HepG2 (cell line): Measurements from ENCODE around the gene SRSF2. TPM values are rescaled to one million over a fixed set of nuclear protein-coding genes. Genes with fewer than 3 reads are reported as not detected.

ENCODE experiments used
- ARID2 ChIP-seq: sonication (generic); formaldehyde crosslinking; IDR thresholded peaks from 2 replicates; pipeline ENCODE4 v1.8.1; 2022; ENCODE audit warnings: mild to moderate bottlenecking, missing genetic modification reagents, borderline replicate concordance
- CBX5 ChIP-seq: sonication (generic); formaldehyde crosslinking; IDR thresholded peaks from 2 replicates; pipeline ENCODE4 v1.4.0; 2020; ENCODE audit warnings: missing genetic modification reagents, borderline replicate concordance
- CENPBD1 ChIP-seq: sonication (generic); formaldehyde crosslinking; IDR thresholded peaks from 2 replicates; pipeline ENCODE4 v1.8.0; 2022; ENCODE audit warnings: missing genetic modification reagents, low read depth, mild to moderate bottlenecking, borderline replicate concordance
- CTCF ChIP-seq: sonication (generic); formaldehyde crosslinking; IDR thresholded peaks from 2 replicates; pipeline ENCODE4 v1.5.0; 2020; ENCODE audit warnings: mild to moderate bottlenecking, missing genetic modification reagents, moderate library complexity
- MED1 ChIP-seq: sonication (generic); formaldehyde crosslinking; IDR thresholded peaks from 2 replicates; pipeline ENCODE4 v1.4.0; 2020; ENCODE audit warnings: missing genetic modification reagents
- MXD4 ChIP-seq: IDR thresholded peaks from 2 replicates; pipeline ENCODE4 v1.6.1; 2016; ENCODE audit warnings: mild to moderate bottlenecking, missing biosample characterization, missing genetic modification reagents
- NFE2L1 ChIP-seq: sonication (generic); formaldehyde crosslinking; IDR thresholded peaks from 2 replicates; pipeline ENCODE4 v1.4.0; 2020; ENCODE audit warnings: missing genetic modification reagents, mild to moderate bottlenecking, borderline replicate concordance
- PAXIP1 ChIP-seq: sonication (generic); formaldehyde crosslinking; conservative IDR thresholded peaks from 2 replicates; pipeline ENCODE4 v1.4.0; 2020; ENCODE audit warnings: mild to moderate bottlenecking, missing genetic modification reagents, moderate library complexity
- PRPF4 ChIP-seq: fragments of 200-400 bp; formaldehyde crosslinking; IDR thresholded peaks from 2 replicates; pipeline ENCODE4 v1.6.1; 2016; ENCODE audit warnings: low read length, low read depth; ENCODE audit not compliant: poor library complexity, severe bottlenecking
- RFXANK ChIP-seq: IDR thresholded peaks from 2 replicates; pipeline ENCODE4 v1.6.1; 2016
- SNAI1 ChIP-seq: sonication (generic); formaldehyde crosslinking; IDR thresholded peaks from 2 replicates; pipeline ENCODE4 v1.5.0; 2020; ENCODE audit warnings: mild to moderate bottlenecking, missing genetic modification reagents, borderline replicate concordance
- TEAD3 ChIP-seq: optimal IDR thresholded peaks from 2 replicates; pipeline ENCODE3; 2016; ENCODE audit warnings: borderline replicate concordance
- ZBTB4 ChIP-seq: sonication (generic); formaldehyde crosslinking; IDR thresholded peaks from 2 replicates; pipeline ENCODE4 v1.4.0; 2020; ENCODE audit warnings: missing genetic modification reagents, mild to moderate bottlenecking, borderline replicate concordance
- ZNF362 ChIP-seq: sonication (generic); formaldehyde crosslinking; IDR thresholded peaks from 2 replicates; pipeline ENCODE4 v1.4.0; 2020; ENCODE audit warnings: missing genetic modification reagents, mild to moderate bottlenecking, borderline replicate concordance
- ZNF414 ChIP-seq: sonication (generic); formaldehyde crosslinking; IDR thresholded peaks from 2 replicates; pipeline ENCODE4 v1.5.0; 2020; ENCODE audit warnings: missing genetic modification reagents
- ZNF441 ChIP-seq: sonication (generic); formaldehyde crosslinking; IDR thresholded peaks from 2 replicates; pipeline ENCODE4 v1.7.0; 2021; ENCODE audit warnings: missing genetic modification reagents, borderline replicate concordance
- ZNF776 ChIP-seq: sonication (generic); formaldehyde crosslinking; IDR thresholded peaks from 2 replicates; pipeline ENCODE4 v1.4.0; 2020; ENCODE audit warnings: mild to moderate bottlenecking, missing genetic modification reagents
- polyA plus RNA-seq, 8 experiments: library from polyadenylated mRNA; depleted of rRNA in 3 of 8; stranded (reverse) in 7 of 8; unstranded in 1 of 8; fragments of >200 nt; fragmentation: Illumina TruSeq in 4 of 8; extraction: Trizol in 4 of 8; gene quantifications; 2 replicates each; pipeline versions ENCODE4 v1.2.1 to v1.2.3, GENCODE V29; 2011 to 2016; ENCODE audit warnings: low read depth in 4 of 8, missing spikeins in 1 of 8, mixed read lengths in 1 of 8; ENCODE audit not compliant: insufficient read depth in 1 of 8
- total RNA-seq, 5 experiments: library from RNA; depleted of rRNA; stranded (reverse); fragments of >200 nt; fragmentation: Illumina TruSeq; extraction: Trizol; gene quantifications; 2 replicates each; pipeline ENCODE4 v1.2.3, GENCODE V29; 2016; ENCODE audit warnings: low read depth in 1 of 5

SRSF2 gene
- total and polyA plus RNA-seq, 2 of the 13 experiments (the other 11 are each of a cell fraction or from before 2014, with no cell fraction given): 306 to 319 TPM

- TF ChIP-seq PAXIP1 (CRISPR knock-in tag) (peak; percentile 55), ZNF441 (CRISPR knock-in tag) (no peak), PRPF4 (peak; percentile 66), CBX5 (CRISPR knock-in tag) (0 out of 2 replicates have a peak, but pooled peaks have one; percentile 9), ZNF776 (CRISPR knock-in tag) (peak; percentile 91), RFXANK (CRISPR knock-in tag) (no peak), TEAD3 (CRISPR knock-in tag) (no peak), NFE2L1 (CRISPR knock-in tag) (no peak), ZBTB4 (0 out of 2 replicates have a peak, but pooled peaks have one; percentile 12), CENPBD1 (CRISPR knock-in tag) (0 out of 2 replicates have a peak, but pooled peaks have one; percentile 39), ARID2 (no peak), CTCF (no peak), MED1 (peak; percentile 81), ZNF362 (CRISPR knock-in tag) (peak; percentile 87; the same call in 1 of the 2 replicates), ZNF414 (CRISPR knock-in tag) (peak; percentile 26; the same call in 1 of the 2 replicates), SNAI1 (peak; percentile 84; the same call in 1 of the 2 replicates), MXD4 (peak; percentile 62; the same call in 1 of the 2 replicates)
These were observed 11.4 kb downstream of the SRSF2 start (continued) for GRCh38 chr17:76725580-76726230.
